Sigmoid colon (tissue), 7 donors: ENCODE data around the gene ABCA13. TPM values are rescaled to one million over a fixed set of nuclear protein-coding genes. Genes with fewer than 3 reads are reported as not detected.

Experiments used
- DNase-seq: peaks from one replicate; pipeline ENCODE4 v3.0.0-alpha.2; 2019
- H3K27ac ChIP-seq, 4 donors: fragments of 200-600 bp; sonication (generic); one replicate each; pipeline ENCODE4 v1.5.1; 2016 to 2019; ENCODE audit warnings: mild to moderate bottlenecking in 1 of 4
- H3K27me3 ChIP-seq, 3 donors: fragments of 200-600 bp; sonication (generic); one replicate each; pipeline ENCODE4 v1.5.1; 2019; ENCODE audit warnings: mild to moderate bottlenecking in 1 of 3
- H3K36me3 ChIP-seq, 4 donors: fragments of 200-600 bp; sonication (generic); one replicate each; pipeline ENCODE4 v1.5.1; 2016 to 2019
- H3K4me1 ChIP-seq, 4 donors: fragments of 200-600 bp; sonication (generic); one replicate each; pipeline ENCODE4 v1.5.1; 2017 to 2019
- H3K4me3 ChIP-seq, 4 donors: fragments of 200-600 bp; sonication (generic); one replicate each; pipeline ENCODE4 v1.5.1; 2017 to 2019; ENCODE audit warnings: mild to moderate bottlenecking in 2 of 4, moderate library complexity in 1 of 4
- H3K9me3 ChIP-seq, 4 donors: fragments of 200-600 bp in 3 of 4; sonication (generic) in 3 of 4; one replicate each; pipeline versions ENCODE4 v1.5.1 to v1.6.1; 2013 to 2019
- EP300 ChIP-seq, 4 donors: sonication (generic); formaldehyde crosslinking; IDR thresholded peaks; one replicate each; pipeline ENCODE4 v1.6.1; 2017; ENCODE audit warnings: antibody characterized with exemption in 4 of 4
- POLR2A ChIP-seq, 2 donors: fragments of 450-650 bp; IDR thresholded peaks; one replicate each; pipeline ENCODE4 v1.6.1; 2016; ENCODE audit warnings: antibody characterized with exemption in 2 of 2, mild to moderate bottlenecking in 2 of 2, moderate library complexity in 2 of 2
- POLR2AphosphoS5 ChIP-seq, 4 donors: sonication (generic); formaldehyde crosslinking; IDR thresholded peaks; one replicate each; pipeline ENCODE4 v1.6.1; 2017; ENCODE audit warnings: antibody characterized with exemption in 4 of 4
- WGBS, 2 donors: extraction: QIAGEN DNeasy Blood & Tissue Kit; methylation state at CpG; one replicate each; pipeline ENCODE4 v1.1.7; 2013; 5-methylcytosine and 5-hydroxymethylcytosine counted together
- intact Hi-C: fragments of 100-400 bp; cut with DNase I; formaldehyde crosslinking; loops from one replicate; pipeline ENCODE4 v1.15.1; 2023
- polyA plus RNA-seq, 3 donors: library from polyadenylated mRNA; stranded (reverse); fragments of 200-250 nt; gene quantifications; one replicate each; pipeline ENCODE4 v1.2.3, GENCODE V29; 2013
- total RNA-seq, 4 donors: library from RNA; depleted of rRNA; stranded (reverse); fragments of >200 nt; gene quantifications; one replicate each; pipeline ENCODE4 v1.1.0, GENCODE V29; 2016
- TF ChIP-seq, protein P1 (sequence below), 4 experiments: fragments of 450-650 bp in 3 of 4; fragments of 200-600 bp in 1 of 4; IDR thresholded peaks; one replicate each; pipeline ENCODE4 v1.5.1; 2016 to 2019; ENCODE audit warnings: antibody characterized with exemption in 4 of 4, mild to moderate bottlenecking in 3 of 4, moderate library complexity in 2 of 4
- donor health status: healthy with polysubstance abuse.
- donor health status: Bipolar disorder and iron deficiency.
- donor health status: healthy.

ABCA13 gene, protein sequence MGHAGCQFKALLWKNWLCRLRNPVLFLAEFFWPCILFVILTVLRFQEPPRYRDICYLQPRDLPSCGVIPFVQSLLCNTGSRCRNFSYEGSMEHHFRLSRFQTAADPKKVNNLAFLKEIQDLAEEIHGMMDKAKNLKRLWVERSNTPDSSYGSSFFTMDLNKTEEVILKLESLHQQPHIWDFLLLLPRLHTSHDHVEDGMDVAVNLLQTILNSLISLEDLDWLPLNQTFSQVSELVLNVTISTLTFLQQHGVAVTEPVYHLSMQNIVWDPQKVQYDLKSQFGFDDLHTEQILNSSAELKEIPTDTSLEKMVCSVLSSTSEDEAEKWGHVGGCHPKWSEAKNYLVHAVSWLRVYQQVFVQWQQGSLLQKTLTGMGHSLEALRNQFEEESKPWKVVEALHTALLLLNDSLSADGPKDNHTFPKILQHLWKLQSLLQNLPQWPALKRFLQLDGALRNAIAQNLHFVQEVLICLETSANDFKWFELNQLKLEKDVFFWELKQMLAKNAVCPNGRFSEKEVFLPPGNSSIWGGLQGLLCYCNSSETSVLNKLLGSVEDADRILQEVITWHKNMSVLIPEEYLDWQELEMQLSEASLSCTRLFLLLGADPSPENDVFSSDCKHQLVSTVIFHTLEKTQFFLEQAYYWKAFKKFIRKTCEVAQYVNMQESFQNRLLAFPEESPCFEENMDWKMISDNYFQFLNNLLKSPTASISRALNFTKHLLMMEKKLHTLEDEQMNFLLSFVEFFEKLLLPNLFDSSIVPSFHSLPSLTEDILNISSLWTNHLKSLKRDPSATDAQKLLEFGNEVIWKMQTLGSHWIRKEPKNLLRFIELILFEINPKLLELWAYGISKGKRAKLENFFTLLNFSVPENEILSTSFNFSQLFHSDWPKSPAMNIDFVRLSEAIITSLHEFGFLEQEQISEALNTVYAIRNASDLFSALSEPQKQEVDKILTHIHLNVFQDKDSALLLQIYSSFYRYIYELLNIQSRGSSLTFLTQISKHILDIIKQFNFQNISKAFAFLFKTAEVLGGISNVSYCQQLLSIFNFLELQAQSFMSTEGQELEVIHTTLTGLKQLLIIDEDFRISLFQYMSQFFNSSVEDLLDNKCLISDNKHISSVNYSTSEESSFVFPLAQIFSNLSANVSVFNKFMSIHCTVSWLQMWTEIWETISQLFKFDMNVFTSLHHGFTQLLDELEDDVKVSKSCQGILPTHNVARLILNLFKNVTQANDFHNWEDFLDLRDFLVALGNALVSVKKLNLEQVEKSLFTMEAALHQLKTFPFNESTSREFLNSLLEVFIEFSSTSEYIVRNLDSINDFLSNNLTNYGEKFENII (N-terminal part only)
- total RNA-seq (under 1 TPM in 3 of 4 donors, not detected in 1; under 0.01 to 0.71 (median 0.14) TPM), polyA plus RNA-seq (under 1 TPM in 2 of 3 donors, not detected in 1; under 0.01 to 0.16 TPM)

DNA sequence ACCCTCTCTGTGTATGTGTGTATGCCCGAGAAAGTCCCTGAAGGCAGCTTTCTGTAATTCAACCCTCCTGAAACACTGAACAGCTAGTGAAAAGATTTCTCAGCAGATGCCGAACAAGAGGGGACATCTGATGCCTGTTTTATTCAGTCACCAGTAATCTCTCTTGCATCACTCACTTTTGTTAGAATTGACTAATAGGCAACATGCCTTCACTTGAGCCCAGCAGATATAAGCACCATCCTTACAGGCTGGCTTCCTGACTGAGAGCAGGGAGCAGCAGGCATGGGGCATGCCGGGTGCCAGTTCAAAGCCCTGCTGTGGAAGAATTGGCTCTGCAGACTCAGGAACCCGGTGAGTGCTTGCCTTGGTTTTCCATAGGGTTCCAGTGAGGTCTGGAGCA lies at the start of gene ABCA13:
ABCA13 (plus strand) TSS at position 257 of the 400 bp plus-strand sequence; CDS start at position 283, 26 bp downstream.
- Histone ChIP-seq H3K27ac (no peak within 1 kb of the TSS), H3K4me3 (no peak within 1 kb of the TSS), H3K36me3 (no peaks in the 10 kb centered on the region), H3K9me3 (no peaks in the 10 kb centered on the region), H3K4me1 (no peaks in the 10 kb centered on the region), H3K27me3 (no peaks in the 10 kb centered on the region)
- 84 to 86% methylated on average over 4 of the region's 4 CpGs for WGBS, 2 donors
- intact Hi-C loops = no loop called here
- no peak for DNase-seq
- TF ChIP-seq POLR2AphosphoS5 (IDR thresholded peaks at IDR 0.05) (no peak), EP300 (IDR thresholded peaks at IDR 0.05) (no peak), POLR2A (IDR thresholded peaks at IDR 0.05) (no peak)
- TF ChIP-seq, protein P1, sequence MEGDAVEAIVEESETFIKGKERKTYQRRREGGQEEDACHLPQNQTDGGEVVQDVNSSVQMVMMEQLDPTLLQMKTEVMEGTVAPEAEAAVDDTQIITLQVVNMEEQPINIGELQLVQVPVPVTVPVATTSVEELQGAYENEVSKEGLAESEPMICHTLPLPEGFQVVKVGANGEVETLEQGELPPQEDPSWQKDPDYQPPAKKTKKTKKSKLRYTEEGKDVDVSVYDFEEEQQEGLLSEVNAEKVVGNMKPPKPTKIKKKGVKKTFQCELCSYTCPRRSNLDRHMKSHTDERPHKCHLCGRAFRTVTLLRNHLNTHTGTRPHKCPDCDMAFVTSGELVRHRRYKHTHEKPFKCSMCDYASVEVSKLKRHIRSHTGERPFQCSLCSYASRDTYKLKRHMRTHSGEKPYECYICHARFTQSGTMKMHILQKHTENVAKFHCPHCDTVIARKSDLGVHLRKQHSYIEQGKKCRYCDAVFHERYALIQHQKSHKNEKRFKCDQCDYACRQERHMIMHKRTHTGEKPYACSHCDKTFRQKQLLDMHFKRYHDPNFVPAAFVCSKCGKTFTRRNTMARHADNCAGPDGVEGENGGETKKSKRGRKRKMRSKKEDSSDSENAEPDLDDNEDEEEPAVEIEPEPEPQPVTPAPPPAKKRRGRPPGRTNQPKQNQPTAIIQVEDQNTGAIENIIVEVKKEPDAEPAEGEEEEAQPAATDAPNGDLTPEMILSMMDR (IDR thresholded peaks at IDR 0.05) = no peak

DNA sequence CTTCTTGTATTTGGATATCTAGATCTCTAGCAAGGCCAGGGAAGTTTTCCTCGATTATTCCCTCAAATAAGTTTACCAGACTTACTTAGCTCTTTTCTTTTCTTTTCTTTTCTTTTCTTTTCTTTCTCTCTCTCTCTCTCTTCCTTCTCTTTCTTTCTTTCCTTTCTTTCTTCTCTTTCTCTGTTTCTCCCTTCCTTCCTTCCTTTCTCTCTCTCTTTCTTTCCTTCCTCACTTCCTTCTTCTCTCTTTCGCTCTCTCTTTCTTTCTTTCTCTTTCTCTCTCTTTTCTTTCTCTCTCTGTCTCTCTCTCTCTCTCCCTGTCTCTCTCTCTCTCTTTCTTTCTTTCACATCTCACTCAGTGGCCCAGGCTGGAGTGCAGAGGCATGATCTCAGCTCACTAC lies 45.2 kb upstream of the ABCA13 start:
- Histone ChIP-seq H3K27ac (no peak overlapping the region), H3K27me3 (no peaks in the 10 kb centered on the region), H3K9me3 (no peaks in the 10 kb centered on the region), H3K4me1 (no peaks in the 10 kb centered on the region), H3K36me3 (no peaks in the 10 kb centered on the region), H3K4me3 (no peak overlapping the region)
- TF ChIP-seq, protein P1 (IDR thresholded peaks at IDR 0.05) = no peak
- TF ChIP-seq POLR2A (IDR thresholded peaks at IDR 0.05) = no peak
- no peak for TF ChIP-seq EP300 (IDR thresholded peaks at IDR 0.05)
- no peak for TF ChIP-seq POLR2AphosphoS5 (IDR thresholded peaks at IDR 0.05)
- intact Hi-C loops = no loop called here
- 90 to 93% methylated on average over 2 of the region's 2 CpGs for WGBS, 2 donors
- no peak for DNase-seq

DNA sequence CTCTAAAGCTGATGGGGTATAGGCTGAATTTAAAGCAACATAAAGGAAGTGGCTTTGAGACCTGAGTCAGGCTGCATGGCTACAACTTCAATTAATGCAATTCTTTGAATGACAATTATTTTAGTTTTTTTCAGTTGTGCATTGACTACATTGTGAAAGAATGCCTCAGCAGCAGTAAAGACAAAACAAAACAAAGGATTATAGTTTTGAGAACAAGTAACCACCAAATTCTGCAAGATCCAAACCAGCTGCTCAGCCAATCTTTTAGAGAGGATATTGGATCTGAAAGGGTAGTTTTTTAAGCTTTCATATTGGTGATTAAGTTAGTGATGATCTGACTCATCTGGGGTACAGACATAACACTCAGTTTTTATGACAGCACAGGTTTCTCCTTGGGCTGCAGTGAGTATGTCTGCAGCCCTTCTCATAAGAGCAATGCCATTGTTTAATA lies 40.6 kb upstream of the ABCA13 start:
- Histone ChIP-seq H3K4me1 (no peaks in the 10 kb centered on the region), H3K27me3 (no peaks in the 10 kb centered on the region), H3K4me3 (no peak overlapping the region), H3K9me3 (no peaks in the 10 kb centered on the region), H3K36me3 (no peaks in the 10 kb centered on the region), H3K27ac (no peak overlapping the region)
- TF ChIP-seq POLR2A (IDR thresholded peaks at IDR 0.05) (no peak), POLR2AphosphoS5 (IDR thresholded peaks at IDR 0.05) (no peak), EP300 (IDR thresholded peaks at IDR 0.05) (no peak)
- TF ChIP-seq, protein P1 (IDR thresholded peaks at IDR 0.05) = no peak
- no peak for DNase-seq
- intact Hi-C loops = no loop called here

DNA sequence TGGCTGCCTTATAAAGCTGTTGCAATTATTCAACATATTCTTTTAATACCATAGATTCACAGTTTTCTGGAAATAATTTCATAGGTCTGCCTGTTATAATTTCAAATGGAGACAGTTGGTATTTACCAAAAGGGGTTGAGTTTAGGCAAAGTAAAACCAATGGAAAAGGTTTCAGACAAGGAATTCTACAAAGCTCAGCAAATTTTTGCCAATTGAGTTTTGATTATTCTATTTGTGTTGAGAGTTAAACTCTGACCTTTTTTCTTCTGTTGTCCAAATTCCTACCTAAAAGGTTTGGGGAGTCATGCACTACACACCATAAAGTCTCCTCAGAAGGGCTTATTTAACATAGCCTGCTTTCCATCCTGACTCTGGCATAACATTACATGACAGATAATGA lies 38.5 kb upstream of the ABCA13 start:
- intact Hi-C loops = no loop called here
- no peak for TF ChIP-seq POLR2A (IDR thresholded peaks at IDR 0.05)
- TF ChIP-seq POLR2AphosphoS5 (IDR thresholded peaks at IDR 0.05) = no peak
- TF ChIP-seq EP300 (IDR thresholded peaks at IDR 0.05) = no peak
- TF ChIP-seq, protein P1 (IDR thresholded peaks at IDR 0.05) = no peak
- no peaks in the 10 kb centered on the region for H3K9me3 ChIP-seq
- no peak overlapping the region for H3K27ac ChIP-seq
- H3K4me3 ChIP-seq = no peak overlapping the region
- DNase-seq = no peak
- H3K36me3 ChIP-seq = no peaks in the 10 kb centered on the region
- H3K27me3 ChIP-seq = no peaks in the 10 kb centered on the region
- H3K4me1 ChIP-seq = no peaks in the 10 kb centered on the region
